A673 (cell line): ENCODE data around the gene EML6.

Source experiments
- EZH2 ChIP-seq: fragments of 200-600 bp; sonication (generic); IDR thresholded peaks from 2 replicates; pipeline ENCODE4 v1.6.1; 2017; ENCODE audit warnings: borderline replicate concordance, low read depth, mild to moderate bottlenecking, mixed read lengths, antibody characterized with exemption, low read length; ENCODE audit not compliant: poor library complexity, severe bottlenecking
- TF ChIP-seq, protein P1 (sequence below): fragments of 300-800, 200-600 bp; sonication (generic); conservative IDR thresholded peaks from 2 replicates; pipeline ENCODE4 v1.5.1; 2017; ENCODE audit warnings: low read depth, mild to moderate bottlenecking, antibody characterized with exemption, low read length, moderate library complexity, mixed read lengths

DNA sequence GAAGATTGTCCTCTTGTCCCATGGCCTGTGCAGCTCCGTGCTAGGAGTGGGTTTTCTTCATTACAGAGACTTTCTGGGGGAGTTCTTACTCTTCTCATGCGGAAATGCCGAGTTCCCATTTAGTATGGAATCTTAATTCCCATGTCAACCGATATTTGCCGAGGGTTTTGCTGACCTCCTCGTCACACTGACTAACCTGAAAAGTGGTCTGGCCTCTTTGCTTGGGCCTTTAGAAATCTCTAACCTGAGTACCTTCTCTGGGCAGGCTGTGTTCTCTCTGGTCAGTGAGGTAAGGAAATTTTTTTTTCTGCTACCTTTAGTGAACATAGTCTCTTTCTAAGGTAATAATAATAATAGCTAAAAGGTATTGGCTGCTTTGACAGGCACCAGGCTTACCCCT lies 10.9 kb upstream of the EML6 start:
- TF ChIP-seq, protein P1, sequence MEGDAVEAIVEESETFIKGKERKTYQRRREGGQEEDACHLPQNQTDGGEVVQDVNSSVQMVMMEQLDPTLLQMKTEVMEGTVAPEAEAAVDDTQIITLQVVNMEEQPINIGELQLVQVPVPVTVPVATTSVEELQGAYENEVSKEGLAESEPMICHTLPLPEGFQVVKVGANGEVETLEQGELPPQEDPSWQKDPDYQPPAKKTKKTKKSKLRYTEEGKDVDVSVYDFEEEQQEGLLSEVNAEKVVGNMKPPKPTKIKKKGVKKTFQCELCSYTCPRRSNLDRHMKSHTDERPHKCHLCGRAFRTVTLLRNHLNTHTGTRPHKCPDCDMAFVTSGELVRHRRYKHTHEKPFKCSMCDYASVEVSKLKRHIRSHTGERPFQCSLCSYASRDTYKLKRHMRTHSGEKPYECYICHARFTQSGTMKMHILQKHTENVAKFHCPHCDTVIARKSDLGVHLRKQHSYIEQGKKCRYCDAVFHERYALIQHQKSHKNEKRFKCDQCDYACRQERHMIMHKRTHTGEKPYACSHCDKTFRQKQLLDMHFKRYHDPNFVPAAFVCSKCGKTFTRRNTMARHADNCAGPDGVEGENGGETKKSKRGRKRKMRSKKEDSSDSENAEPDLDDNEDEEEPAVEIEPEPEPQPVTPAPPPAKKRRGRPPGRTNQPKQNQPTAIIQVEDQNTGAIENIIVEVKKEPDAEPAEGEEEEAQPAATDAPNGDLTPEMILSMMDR = no peak
- TF ChIP-seq EZH2 = no peak
